HG03175 (cell line): ENCODE results near the gene TEAD1.

Experiments
- ATAC-seq: cut with Tn5 transposase; IDR thresholded peaks from one replicate; pipeline ENCODE4 v1.9.1; 2021; ENCODE audit warnings: mild to moderate bottlenecking, moderate library complexity; ENCODE audit not compliant: unreplicated experiment

TEAD1 gene

DNA sequence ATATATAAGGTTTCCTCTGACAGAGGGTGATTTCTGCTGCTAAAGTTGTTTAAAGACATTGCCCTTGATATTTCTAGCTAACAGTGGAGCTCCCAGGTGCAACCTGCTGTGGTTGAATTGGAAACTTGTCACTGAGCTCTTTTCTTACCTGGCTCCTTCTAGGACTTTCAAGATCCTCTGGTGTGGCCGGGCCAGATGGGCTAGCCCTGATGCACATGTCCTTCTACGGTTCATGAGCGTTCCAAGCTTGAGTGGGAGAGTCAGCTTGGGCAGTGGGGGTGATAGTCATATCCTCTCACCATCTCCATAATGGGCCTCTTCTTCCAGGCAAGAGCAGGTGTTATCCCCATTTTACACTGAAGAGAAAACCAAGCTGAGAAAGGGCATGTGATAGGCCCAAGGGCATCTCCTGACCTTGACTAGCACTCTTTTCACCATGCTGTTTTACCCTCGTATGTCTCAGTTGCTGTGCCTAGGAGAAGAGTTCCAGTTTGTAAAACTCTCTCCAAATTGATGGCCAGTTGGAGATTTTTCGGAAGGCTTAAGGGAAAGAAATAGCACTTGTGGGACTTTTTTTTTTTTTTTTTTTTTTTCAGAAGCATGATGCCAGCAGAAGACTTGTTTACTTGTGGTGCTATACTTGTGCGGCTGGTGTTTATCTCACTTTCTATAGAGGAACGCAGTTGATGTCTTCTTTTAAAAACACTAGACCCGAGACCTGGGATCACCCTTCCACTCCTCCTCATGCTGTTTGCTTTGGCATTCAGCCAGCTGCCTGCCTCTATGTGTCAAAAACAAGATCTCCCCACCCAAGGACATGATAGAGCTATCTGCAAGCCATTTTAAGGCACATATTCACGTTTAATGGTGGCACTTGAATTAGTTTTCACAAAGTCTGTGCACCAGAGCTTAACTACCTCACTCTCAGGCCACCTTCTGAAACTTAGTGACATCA is 32.6 kb downstream of the TEAD1 start:
- ATAC-seq: no peak

DNA sequence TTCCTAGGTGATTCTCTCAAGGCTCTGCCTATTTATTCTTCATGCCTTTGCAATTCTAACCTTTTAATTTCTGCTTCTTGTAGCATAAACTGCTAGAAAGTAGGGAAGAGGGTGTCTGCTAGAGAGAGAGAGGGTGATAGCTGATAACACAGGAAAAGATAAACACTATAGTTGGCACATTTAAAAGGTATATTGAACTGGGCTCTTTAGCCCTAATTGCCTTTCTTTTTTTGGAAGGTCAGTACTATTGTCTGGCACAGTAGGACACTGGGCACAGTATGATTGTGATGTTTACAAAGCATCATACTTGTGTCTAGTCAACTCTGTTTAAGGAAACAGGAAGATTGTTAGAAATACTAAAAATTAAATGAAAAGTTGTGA is 33.3 kb downstream of the TEAD1 start:
- no peak for ATAC-seq

DNA sequence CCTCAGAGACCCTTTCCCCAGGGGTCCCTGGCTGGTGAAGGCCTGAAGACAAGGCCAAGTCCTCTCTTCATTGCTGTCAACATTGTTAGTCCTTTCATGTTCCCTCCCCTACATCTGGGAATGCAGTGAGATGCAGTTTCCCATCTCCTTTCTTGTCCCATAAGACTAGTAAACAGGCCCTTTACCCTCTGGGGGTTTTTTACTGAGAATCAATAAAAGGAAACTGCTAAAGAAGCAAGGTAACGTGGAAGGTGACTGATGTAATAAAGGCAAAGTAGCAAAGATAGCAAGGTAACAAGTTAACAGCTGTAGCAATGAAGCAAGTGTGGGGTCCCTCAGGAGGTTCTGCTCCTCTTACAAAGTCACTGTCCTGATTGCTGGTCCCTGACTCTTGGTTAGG is 37.3 kb downstream of the TEAD1 start:
- no peak for ATAC-seq

DNA sequence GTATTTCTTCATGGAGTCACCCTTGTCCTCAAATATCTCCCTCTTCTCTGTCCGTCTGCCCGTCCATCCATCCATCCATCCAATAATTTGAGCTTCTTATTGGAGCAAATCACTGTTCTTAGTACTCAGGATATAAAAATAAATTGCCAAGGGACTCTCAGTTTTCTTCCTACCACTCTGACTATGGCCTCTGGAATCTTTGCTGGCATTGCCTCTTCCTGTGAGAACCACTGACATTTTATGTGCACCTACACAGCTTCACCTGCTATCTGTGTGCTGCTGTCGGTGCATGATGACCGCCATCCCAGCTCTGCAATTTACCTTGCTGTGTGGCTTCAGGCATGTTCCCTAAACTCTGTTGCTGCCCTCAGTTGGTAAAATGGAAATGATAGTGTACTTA is 37.9 kb downstream of the TEAD1 start:
- no peak for ATAC-seq

DNA sequence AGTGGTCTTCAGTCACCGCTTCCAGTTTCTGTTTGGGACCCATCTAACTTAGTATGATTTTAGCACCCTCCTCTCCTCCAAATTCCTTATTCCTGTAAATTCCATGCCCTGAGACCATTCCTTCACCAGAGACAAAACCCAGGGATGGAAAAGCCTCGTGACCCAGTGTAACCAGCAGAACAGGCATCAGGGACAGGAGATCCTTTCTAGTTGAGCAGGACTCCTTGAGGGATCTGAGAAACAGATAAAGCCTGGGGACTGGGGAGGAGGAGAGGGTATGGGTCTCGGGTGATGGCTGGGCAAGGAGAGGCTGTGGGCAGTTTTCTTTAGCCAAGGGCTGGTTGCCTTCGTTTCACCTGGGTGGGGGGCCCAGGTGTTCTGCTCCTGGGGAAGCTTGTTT is 40.9 kb downstream of the TEAD1 start:
- no peak for ATAC-seq

DNA sequence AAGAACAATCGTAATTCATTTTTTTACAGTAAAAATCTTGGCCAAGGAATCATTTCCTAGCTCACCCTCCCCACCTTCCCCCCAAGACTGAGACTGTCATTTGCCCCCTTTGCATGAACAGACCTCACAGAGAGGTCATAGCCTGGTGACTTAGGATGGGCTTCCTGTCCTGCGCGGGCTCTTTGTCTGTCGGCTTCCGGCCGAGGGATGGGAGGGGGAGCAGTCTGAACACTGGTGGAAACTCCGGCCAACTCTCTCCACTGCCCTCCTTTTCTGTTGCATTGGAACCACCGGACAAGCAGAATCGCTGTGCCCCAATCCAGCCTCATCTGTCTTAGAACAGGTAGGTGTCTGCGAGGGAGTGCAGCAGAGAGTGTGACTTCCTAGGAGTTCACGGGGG is 41.7 kb downstream of the TEAD1 start:
- no peak for ATAC-seq

DNA sequence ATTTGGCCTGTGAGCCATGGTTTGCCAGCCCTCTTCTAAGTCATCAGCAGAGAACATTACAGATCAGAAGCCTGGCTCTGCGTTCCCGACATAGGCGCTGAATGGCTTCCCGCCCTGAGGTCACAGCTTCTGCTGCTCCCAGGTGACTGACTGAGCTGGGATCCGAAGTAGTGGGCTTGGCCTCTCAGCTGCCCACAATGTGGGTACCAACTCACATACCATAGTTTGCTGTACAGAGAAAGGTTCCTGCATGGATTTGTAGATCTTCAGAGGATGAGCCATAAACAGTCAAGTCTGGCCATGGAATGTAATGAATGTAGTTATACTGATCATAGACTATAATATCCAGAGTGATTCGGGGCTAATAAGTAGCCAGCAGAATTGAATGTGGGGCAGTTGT is 42.6 kb downstream of the TEAD1 start:
- no peak for ATAC-seq

DNA sequence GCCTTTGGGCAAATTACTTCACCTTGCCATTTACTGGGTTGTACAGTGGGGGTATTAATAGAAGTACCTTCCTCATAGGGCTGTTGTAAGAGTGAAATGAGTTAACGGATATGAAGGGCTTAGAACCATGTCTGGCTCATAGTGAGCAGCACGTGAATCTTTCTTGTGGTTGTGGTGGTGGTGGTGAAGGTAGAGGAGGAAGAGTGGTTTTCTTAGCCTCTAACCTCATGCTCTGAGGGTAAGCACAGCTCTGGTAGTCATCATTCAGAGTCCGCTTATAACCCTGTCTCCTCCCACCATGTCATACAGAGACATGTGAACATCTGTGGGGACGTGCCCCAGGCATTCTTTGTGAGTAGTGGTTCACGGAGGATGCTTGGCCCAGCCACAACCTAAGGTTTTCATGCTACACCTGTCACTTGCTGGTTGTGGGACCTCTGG is 43.6 kb downstream of the TEAD1 start:
- ATAC-seq: peak; percentile 80

DNA sequence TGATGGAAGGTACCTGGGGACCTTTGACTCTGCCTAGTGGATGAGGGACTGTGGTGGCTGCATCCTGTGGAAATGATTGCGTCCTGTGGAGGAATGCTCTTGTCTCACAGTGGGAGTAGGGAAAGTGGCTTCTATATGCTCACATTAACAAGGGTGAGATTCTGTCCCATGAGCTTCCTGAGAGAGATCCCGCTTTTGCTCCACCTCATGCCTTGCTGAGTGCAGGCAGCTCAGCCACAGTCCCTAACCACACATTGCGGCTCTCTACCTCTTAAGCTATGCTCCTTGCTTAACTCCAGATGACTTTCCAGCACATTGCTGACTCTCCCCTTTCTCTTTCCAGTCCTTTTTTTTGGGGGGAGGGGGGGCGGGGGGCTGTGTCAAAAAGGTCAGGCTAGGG is 45.0 kb downstream of the TEAD1 start:
- no peak for ATAC-seq

DNA sequence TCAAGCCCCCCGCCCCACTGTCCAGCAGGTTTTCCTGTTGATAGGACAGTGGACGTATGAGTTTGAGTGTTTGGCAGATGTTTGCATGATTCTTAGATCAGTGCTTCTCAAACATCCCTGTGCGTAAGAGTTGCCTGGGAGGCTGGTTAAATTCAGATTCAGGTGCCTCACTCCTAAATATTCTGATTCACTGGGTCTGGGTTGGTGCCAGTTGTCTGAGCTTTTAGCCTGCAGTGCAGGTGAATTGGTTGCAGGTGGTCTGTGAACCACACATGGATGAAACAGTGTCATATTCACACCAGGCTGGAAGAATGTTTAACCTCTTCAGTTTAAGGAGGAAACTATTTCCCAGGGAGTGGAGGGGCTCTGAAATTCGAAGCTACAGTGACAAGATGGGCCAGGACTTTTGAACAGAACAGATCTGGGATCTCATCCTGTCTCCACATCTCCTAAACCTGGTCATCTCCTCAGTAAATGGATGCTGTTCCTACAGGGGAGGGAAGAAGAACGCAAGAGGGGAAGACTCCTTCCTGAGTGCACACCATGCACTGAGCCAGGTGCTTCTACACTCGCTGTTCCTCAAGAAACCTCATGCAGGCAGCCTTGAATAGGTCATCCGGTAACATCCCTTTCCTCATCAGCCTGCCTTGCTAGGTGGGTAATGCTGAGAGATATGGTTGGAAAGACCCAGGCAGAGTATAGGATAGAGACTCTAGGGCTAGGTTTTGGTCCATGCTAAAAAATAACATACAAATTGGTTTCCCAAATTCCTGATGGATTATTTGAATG is 47.8 kb downstream of the TEAD1 start:
- ATAC-seq: no peak

DNA sequence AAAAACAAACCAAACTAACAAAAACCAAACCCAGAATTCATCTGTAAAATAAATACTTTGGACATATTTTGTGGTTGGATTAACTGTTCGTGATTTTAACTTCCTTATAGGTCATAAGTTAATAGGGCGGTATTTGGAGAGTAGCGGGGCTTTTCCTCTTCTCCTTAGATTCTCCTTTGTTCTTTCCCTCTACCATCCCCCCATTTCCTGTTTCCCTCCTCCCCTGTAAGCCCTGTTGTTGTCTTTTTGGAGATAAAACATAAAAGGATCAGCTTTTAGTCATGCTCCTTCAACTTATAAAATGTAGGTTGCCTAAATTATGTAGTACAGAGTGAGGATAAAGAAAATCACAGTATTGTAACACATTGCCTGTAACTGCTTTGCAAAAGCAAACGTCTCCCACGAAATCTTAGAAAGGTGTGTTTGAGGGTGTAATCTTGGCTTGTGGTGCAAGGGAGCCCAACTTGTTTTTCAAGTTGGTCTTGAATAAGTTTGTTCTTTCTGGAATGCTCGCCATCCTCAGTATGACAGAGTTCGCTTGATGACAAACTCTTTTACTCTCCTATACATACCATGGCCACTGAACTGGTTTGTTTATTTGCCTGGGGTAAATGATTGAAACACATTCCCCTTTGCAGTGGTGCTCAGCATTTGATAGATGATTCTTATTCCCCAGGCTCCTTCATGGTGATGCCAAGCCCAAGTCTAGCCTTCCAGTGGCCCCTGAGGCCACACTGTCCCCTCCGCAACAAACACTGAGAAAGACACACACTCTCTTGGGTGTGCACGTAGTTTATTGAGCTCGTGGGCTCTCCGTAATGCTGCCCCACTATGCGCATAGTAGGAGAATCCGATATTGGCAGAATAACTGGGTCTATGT is 49.4 kb downstream of the TEAD1 start:
- no peak for ATAC-seq

DNA sequence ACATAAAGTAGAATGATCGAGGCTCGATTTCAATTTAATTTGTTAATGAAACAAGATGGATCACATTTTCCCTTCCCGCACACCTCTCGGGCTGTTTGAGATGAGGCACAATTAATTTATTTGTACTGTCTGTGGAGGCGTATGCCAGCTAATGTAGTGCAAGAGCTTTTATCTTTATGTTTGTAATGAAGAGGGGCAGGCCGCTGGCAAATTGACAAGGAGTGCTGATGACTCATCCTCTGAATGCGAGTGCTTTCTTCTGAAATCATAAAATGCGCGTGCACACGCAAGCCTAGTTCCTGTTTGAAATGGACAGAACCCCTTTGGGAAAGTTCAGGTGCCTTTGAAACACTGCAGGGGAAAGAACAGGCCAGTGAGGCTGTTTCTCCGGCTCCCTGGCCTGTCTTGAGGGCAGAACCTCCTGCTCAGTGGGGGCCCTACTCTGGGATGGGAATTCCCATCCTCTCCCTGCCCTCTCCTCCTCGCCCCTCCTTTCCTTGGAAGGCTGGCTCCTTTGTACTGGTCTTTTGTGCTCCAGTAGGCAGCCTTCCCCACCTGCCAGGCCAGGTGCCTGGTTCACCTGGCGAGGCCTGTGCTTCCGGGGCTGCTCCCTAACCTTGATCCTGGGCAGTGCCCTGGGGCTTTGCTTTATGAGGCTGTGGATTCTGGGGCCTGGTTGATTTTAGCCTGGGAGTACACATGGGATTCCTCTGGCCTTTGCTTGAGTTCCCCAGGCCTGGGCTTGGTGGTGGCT is 50.3 kb downstream of the TEAD1 start:
- no peak for ATAC-seq

DNA sequence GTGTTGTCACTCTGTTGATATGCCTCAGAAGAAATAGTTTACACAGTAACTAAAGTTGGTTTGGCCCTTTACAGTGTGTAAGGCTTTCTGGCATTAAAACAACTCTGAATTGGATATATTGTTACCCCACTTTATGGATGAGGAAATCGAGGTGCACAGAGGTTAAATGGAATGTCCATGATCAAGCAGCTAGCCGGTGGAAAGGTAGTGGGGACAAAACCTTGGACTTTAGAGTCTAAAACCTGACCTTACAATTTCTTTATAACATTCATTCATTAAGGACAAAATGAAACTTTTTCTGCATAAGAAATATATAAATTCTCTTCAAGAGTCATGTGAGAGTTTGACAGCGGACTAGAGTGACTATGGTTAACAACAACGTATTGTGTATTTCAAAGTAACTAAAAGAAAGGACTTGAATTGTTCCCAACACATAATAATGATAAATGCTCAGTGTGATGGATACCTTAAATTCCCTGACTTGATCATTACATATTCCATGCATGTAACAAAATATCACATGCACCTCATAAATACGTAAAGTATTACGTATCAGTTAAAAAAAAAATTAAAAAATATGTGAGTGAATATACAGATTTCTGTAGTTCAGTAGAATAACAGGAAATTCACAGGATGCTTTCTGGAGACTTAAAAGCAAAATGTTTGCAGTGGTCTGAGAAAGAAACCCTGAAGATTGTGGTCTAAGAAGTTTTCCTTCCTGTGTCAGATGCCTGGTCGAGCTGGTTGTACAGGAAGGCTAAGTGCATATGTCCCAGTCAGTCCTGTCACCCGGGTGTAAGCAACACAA is 51.0 kb downstream of the TEAD1 start:
- ATAC-seq: no peak

DNA sequence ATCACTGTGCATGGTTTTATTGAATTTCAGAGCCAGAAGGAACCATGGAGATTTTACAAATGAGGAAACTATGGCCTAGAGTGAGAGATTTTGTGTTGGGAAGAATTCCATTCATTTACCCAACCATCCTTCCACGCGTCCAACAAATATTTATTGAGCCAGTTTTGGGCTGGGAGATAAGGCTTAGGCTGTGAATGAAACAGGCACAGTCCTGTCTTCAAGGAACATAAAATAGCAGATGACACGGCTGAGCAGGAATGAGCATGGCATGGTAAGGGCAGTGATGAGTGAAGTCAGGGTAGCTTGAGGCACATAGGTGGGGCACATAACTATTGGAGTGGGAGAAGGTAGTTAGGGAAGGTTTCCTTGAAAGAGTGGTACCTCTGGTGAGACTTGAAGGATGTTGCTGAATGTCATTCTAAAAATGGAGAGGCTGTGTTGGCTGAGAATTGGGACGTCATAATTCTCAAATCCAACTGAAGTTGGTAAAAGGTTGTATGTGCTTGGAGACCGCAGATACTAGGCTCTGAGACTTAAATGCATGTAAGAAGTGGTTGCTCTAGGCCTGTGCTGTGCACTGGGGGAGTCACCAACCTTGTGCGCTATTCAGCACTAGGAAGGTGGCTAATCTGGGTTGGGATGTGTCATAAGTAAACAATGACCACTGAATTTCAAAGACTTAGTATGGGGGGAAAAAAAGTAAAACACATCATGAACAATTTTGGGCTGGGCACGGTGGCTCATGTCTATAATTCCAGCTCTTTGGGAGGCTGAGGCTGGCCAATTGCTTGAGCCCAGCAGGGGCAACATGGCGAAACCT is 51.9 kb downstream of the TEAD1 start:
- no peak for ATAC-seq

DNA sequence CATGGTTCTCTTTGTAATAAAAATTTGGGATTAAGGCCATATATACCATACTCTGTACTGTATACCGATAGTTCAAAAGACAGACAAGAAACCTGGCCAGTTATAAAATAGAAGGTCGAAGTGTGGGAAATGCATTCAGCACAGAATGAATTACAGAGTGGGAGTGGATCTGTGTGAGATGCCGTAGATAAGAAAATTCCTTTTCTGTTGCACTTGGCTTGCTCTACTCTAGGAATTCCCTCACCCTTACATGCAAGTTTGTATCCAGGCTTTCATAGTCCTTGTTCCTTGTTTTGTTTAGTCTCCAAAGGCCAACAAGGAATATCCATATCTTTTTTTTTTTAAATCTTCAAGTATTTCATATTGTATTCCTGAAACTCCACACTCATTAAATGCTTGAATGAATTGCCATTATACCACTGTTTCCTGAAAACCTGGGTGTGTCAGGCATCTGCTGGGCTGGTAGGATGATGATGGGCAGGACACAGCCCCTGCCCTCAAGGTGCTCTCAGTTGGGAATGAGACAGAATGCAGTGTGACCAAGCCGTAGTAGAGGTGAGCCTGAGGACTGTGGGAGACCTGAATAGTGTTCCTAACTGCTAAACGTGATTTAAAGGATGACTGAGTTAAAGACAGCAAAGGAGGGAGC is 53.5 kb downstream of the TEAD1 start:
- no peak for ATAC-seq

DNA sequence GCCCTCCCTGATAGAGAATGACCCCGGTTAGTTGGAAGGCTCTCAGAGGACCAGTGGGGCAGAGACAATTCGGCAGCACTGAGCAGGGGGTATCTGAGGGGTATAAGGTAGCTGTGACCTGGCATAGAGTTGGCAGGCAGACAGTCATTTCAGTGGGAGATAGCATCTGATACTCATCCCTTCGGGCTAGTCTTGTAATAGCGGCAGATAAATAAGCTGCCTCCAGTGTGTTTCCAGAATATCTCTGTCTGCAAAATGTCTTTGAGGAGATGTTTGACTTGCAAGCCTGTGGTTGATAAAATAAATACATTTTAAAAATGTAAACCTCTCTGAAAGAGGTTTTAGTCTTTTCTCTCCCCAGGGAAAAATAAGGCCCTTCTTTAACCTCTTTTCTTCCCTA is 54.2 kb downstream of the TEAD1 start:
- ATAC-seq: no peak

DNA sequence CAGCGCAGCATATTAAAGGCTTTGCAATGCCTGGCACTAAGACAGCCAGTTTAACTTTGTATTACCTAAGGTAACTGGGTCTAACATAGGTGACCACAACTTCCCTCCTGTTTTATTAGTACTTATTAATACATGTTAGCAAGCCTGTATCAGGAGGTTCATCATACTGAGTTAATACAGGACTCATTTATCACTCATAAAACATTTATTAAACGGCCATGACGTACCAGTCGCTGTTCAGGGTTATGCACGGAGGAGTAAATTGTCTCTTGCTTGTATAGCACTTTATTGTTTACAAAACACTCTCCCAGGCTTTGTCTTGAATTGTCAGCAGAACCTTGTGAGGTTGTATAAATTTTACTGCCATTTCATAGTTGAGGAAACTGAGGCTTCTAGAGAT is 55.7 kb downstream of the TEAD1 start:
- ATAC-seq: no peak

DNA sequence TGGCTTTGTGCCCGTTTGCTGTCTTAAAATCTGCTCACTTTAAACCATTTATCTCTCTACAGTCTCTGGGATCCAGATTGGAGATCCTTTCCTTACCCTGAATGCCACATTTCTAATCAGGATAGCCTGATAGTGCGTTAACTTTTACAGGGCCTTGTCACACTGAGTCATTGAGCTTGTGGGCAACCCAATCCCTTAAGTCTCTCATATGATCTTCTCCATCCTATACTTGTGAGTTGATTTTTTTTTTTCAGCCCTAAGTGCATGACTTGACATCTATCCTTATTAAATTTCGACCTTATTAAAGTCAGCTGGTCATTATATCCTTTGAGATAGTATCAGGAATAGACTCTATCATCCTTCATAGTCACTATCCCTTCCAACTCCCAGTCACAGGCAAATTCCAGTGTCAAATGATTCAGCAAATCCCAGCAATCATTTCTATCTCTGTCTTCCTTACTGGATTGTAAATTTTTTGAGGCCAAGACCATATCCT is 57.7 kb downstream of the TEAD1 start:
- ATAC-seq: no peak
